HepG2 (cell line): ENCODE data around the gene LDB2. TPM values are rescaled to one million over a fixed set of nuclear protein-coding genes. Genes with fewer than 3 reads are reported as not detected.

Experiments used
- ATAC-seq: fragments of 200-7000 bp; cut with Tn5 transposase; 3 replicates; pipeline ENCODE4 v1.9.1; 2020; ENCODE audit warnings: mild to moderate bottlenecking, moderate library complexity
- BruUV-seq: library from RNA; stranded (reverse); fragments of 400-500 nt; replicated peaks from 2 replicates; lab custom pipeline; 2021; lab: Mats Ljungman, UMichigan
- CTCF ChIA-PET: fragments of 300-600 bp; formaldehyde crosslinking; extraction: SDS; loops from one replicate; lab custom pipeline; 2021; ENCODE audit warnings: low total read pairs, inconsistent platforms, low intra/inter-chr PET ratio; lab: Yijun Ruan, JAX
- POLR2A ChIA-PET: fragments of 350-600 bp; sonication (Branson Sonifier 250); formaldehyde crosslinking; loops from one replicate; lab custom pipeline; 2020; ENCODE audit warnings: antibody characterized with exemption, inconsistent platforms; lab: Yijun Ruan, JAX
- DNase-seq: peaks from one replicate; pipeline ENCODE4 v3.0.0-alpha.2; 2015; ENCODE audit warnings: low spot score
- FAIRE-seq: peaks from 3 replicates; lab custom pipeline; 2011; peaks lifted over from hg19 to GRCh38; lab: Jason Lieb, UNC
- H2AFZ ChIP-seq: one replicate; pipeline ENCODE4 v1.6.1; 2011; ENCODE audit warnings: low read length, inconsistent platforms
- H3K27ac ChIP-seq: fragments of 300-600 bp; 3 replicates; pipeline ENCODE4 v1.8.0; 2011; ENCODE audit warnings: mixed run types, mild to moderate bottlenecking, mixed read lengths, low read length, inconsistent platforms; ENCODE audit not compliant: insufficient read depth; ENCODE audit errors: extremely low read length
- H3K27me3 ChIP-seq, 2 experiments: fragments of 200-600 bp in 1 of 2; 2 replicates in 1 of 2; 3 replicates in 1 of 2; pipeline versions ENCODE4 v1.6.0 to v1.8.0; 2011; ENCODE audit warnings: low read length in 2 of 2, mild to moderate bottlenecking in 2 of 2, moderate library complexity in 2 of 2, inconsistent platforms in 1 of 2; ENCODE audit not compliant: insufficient read depth in 2 of 2, control insufficient read depth in 1 of 2
- H3K36me3 ChIP-seq, 2 experiments: fragments of 200-600 bp in 1 of 2; replicated peaks in 1 of 2; 2 replicates in 1 of 2; 3 replicates in 1 of 2; pipeline versions ENCODE4 v1.5.1 to v1.8.0; 2011; ENCODE audit warnings: low read length in 2 of 2, inconsistent platforms in 1 of 2; ENCODE audit not compliant: insufficient read depth in 2 of 2, control insufficient read depth in 1 of 2
- H3K4me1 ChIP-seq: 2 replicates; pipeline ENCODE4 v1.5.1; 2012; ENCODE audit warnings: low read length, inconsistent platforms; ENCODE audit not compliant: insufficient read depth
- H3K4me2 ChIP-seq: 2 replicates; pipeline ENCODE4 v1.6.0; 2011; ENCODE audit warnings: low read depth, low read length, inconsistent platforms
- H3K4me3 ChIP-seq, 3 experiments: fragments of 200-600 bp in 1 of 3; sonication (generic), shearing (Covaris generic) in 1 of 3; replicated peaks in 1 of 3; 2 replicates each; pipeline ENCODE4 v1.5.1; 2011 to 2016; ENCODE audit warnings: low read length in 3 of 3, inconsistent platforms in 2 of 3, low read depth in 2 of 3, mild to moderate bottlenecking in 2 of 3, control low read depth in 1 of 3, mixed read lengths in 1 of 3; ENCODE audit not compliant: insufficient read depth in 1 of 3
- H3K79me2 ChIP-seq: one replicate; pipeline ENCODE4 v1.6.1; 2011; ENCODE audit warnings: low read length, inconsistent platforms; ENCODE audit not compliant: insufficient read depth
- H3K9ac ChIP-seq: 2 replicates; pipeline ENCODE4 v1.6.0; 2011; ENCODE audit warnings: mild to moderate bottlenecking, low read depth, low read length, inconsistent platforms; ENCODE audit not compliant: insufficient read depth
- H3K9me3 ChIP-seq: 2 replicates; pipeline ENCODE4 v1.5.1; 2012; ENCODE audit warnings: mild to moderate bottlenecking, low read length
- H4K20me1 ChIP-seq: 2 replicates; pipeline ENCODE4 v1.6.0; 2011; ENCODE audit warnings: inconsistent platforms, mild to moderate bottlenecking, low read length, moderate library complexity; ENCODE audit not compliant: insufficient read depth
- SATB2 ChIP-seq: sonication (generic); formaldehyde crosslinking; IDR thresholded peaks from 2 replicates; pipeline ENCODE4 v1.5.0; 2020; ENCODE audit warnings: missing genetic modification reagents
- SNAPC4 ChIP-seq: sonication (generic); formaldehyde crosslinking; IDR thresholded peaks from 2 replicates; pipeline ENCODE4 v1.4.0; 2020; ENCODE audit warnings: mild to moderate bottlenecking, missing genetic modification reagents
- ZMYM2 ChIP-seq: sonication (generic); formaldehyde crosslinking; IDR thresholded peaks from 2 replicates; pipeline ENCODE4 v1.8.0; 2022; ENCODE audit warnings: mild to moderate bottlenecking, missing genetic modification reagents
- WGBS: methylation state at CpG from one replicate; pipeline ENCODE4 v1.1.6; 2017; ENCODE audit warnings: low lambda C conversion rate; 5-methylcytosine and 5-hydroxymethylcytosine counted together
- in situ Hi-C: cut with HindIII; loops from 2 replicates; pipeline ENCODE4 v1.10.0; 2017; ENCODE audit warnings: low pct_unique_long_range_greater_than_20kb; ENCODE audit not compliant: extremely low pct_ligation_motif_present
- intact Hi-C: fragments of 100-400 bp; cut with micrococcal nuclease; formaldehyde crosslinking; loops from one replicate; pipeline ENCODE4 v1.10.0; 2022; ENCODE audit not compliant: unreplicated experiment
- polyA plus RNA-seq, 8 experiments: library from polyadenylated mRNA; depleted of rRNA in 3 of 8; stranded (reverse) in 7 of 8; unstranded in 1 of 8; fragments of >200 nt; fragmentation: Illumina TruSeq in 4 of 8; extraction: Trizol in 4 of 8; gene quantifications; 2 replicates each; pipeline versions ENCODE4 v1.2.1 to v1.2.3, GENCODE V29; 2011 to 2016; ENCODE audit warnings: low read depth in 4 of 8, missing spikeins in 1 of 8, mixed read lengths in 1 of 8; ENCODE audit not compliant: insufficient read depth in 1 of 8
- total RNA-seq, 5 experiments: library from RNA; depleted of rRNA; stranded (reverse); fragments of >200 nt; fragmentation: Illumina TruSeq; extraction: Trizol; gene quantifications; 2 replicates each; pipeline ENCODE4 v1.2.3, GENCODE V29; 2016; ENCODE audit warnings: low read depth in 1 of 5
- TF ChIP-seq, protein P1 (sequence below): sonication (generic); formaldehyde crosslinking; IDR thresholded peaks from 2 replicates; pipeline ENCODE4 v1.4.0; 2020; ENCODE audit warnings: missing genetic modification reagents
- TF ChIP-seq, protein P2 (sequence below), 2 experiments: sonication (generic) in 1 of 2; formaldehyde crosslinking in 1 of 2; IDR thresholded peaks; 2 replicates each; pipeline versions ENCODE4 v1.5.1 to v1.6.1; 2011 to 2020; ENCODE audit warnings: borderline replicate concordance in 1 of 2, low read depth in 1 of 2, low read length in 1 of 2, mild to moderate bottlenecking in 1 of 2, missing genetic modification reagents in 1 of 2, moderate library complexity in 1 of 2

Gene LDB2
- total and polyA plus RNA-seq, 2 of the 13 experiments (the other 11 are each of a cell fraction or from before 2014, with no cell fraction given): not detected

GRCh38 chr4:16573739-16574138, 324.7 kb downstream of the LDB2 start:
- FAIRE-seq (no peak), ATAC-seq (no peak), DNase-seq (no peak)
- Histone ChIP-seq H4K20me1 (no peaks in the 10 kb centered on the region), H3K79me2 (no peaks in the 10 kb centered on the region), H3K4me3 (no peak overlapping the region), H3K36me3 (no peaks in the 10 kb centered on the region), H3K27me3 (no peaks in the 10 kb centered on the region), H3K4me1 (no peaks in the 10 kb centered on the region), H3K27ac (no peak overlapping the region), H3K9me3 (no peaks in the 10 kb centered on the region), H3K9ac (no peak overlapping the region), H3K4me2 (no peak overlapping the region), H2AFZ (no peak overlapping the region)
- in situ Hi-C loops (no loop called here), intact Hi-C loops (no loop called here)
- TF ChIP-seq, protein P1, sequence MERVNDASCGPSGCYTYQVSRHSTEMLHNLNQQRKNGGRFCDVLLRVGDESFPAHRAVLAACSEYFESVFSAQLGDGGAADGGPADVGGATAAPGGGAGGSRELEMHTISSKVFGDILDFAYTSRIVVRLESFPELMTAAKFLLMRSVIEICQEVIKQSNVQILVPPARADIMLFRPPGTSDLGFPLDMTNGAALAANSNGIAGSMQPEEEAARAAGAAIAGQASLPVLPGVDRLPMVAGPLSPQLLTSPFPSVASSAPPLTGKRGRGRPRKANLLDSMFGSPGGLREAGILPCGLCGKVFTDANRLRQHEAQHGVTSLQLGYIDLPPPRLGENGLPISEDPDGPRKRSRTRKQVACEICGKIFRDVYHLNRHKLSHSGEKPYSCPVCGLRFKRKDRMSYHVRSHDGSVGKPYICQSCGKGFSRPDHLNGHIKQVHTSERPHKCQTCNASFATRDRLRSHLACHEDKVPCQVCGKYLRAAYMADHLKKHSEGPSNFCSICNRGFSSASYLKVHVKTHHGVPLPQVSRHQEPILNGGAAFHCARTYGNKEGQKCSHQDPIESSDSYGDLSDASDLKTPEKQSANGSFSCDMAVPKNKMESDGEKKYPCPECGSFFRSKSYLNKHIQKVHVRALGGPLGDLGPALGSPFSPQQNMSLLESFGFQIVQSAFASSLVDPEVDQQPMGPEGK: no peak
- TF ChIP-seq, protein P2, sequence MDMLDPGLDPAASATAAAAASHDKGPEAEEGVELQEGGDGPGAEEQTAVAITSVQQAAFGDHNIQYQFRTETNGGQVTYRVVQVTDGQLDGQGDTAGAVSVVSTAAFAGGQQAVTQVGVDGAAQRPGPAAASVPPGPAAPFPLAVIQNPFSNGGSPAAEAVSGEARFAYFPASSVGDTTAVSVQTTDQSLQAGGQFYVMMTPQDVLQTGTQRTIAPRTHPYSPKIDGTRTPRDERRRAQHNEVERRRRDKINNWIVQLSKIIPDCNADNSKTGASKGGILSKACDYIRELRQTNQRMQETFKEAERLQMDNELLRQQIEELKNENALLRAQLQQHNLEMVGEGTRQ (IDR thresholded peaks at IDR 0.05; ENCODE audit: low read depth, low read length): no peak
- TF ChIP-seq, protein P2 (CRISPR knock-in tag; IDR thresholded peaks at IDR 0.05; ENCODE audit: borderline replicate concordance): no peak
- TF ChIP-seq SATB2: no peak
- WGBS: 4% methylated on average over 5 of the region's 5 CpGs
- POLR2A ChIA-PET: no interaction called here
- CTCF ChIA-PET: no interaction called here
- BruUV-seq: no TSS peak

DNA sequence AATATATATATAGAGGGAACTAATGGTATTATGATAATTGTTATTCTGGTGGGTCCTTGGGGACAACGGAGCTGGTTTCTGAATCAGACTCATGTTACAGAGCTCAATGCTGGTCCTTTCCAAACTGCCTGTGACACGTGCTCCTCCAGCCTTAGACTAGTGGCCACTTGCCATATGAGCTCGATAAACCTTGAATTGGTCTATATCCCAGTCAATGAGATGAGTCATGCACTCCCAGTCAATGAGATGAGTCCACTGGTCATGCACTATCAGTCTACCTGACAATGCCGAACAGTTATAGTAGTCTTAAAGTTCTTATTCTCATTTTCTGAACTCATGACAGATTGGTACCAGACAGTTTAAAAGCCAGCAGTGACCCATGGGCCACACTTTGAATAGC, 325.2 kb downstream of the LDB2 start:
- Histone ChIP-seq H3K36me3 (no peaks in the 10 kb centered on the region), H2AFZ (no peak overlapping the region), H3K4me2 (no peak overlapping the region), H3K9ac (no peak overlapping the region), H3K4me3 (no peak overlapping the region), H4K20me1 (no peaks in the 10 kb centered on the region), H3K27ac (no peak overlapping the region), H3K27me3 (no peaks in the 10 kb centered on the region), H3K4me1 (no peaks in the 10 kb centered on the region), H3K9me3 (no peaks in the 10 kb centered on the region), H3K79me2 (no peaks in the 10 kb centered on the region)
- BruUV-seq: no TSS peak
- no peak for FAIRE-seq
- intact Hi-C loops (no loop called here), in situ Hi-C loops (no loop called here)
- DNase-seq: no peak
- ChIA-PET POLR2A (no interaction called here), CTCF (no interaction called here)
- 80% methylated on average over 1 of the region's 4 CpGs for WGBS
- ATAC-seq: no peak
- TF ChIP-seq ZMYM2 (CRISPR knock-in tag) (no peak), SNAPC4 (CRISPR knock-in tag) (no peak)
- TF ChIP-seq, protein P1: no peak
